ENCODE results near the gene JAKMIP2. TPM values are rescaled to one million over a fixed set of nuclear protein-coding genes. Genes with fewer than 3 reads are reported as not detected.

The JAKMIP2 gene
- total RNA-seq, 2 experiments from 2014 or later = 0.99 to 1.1 TPM

DNA sequence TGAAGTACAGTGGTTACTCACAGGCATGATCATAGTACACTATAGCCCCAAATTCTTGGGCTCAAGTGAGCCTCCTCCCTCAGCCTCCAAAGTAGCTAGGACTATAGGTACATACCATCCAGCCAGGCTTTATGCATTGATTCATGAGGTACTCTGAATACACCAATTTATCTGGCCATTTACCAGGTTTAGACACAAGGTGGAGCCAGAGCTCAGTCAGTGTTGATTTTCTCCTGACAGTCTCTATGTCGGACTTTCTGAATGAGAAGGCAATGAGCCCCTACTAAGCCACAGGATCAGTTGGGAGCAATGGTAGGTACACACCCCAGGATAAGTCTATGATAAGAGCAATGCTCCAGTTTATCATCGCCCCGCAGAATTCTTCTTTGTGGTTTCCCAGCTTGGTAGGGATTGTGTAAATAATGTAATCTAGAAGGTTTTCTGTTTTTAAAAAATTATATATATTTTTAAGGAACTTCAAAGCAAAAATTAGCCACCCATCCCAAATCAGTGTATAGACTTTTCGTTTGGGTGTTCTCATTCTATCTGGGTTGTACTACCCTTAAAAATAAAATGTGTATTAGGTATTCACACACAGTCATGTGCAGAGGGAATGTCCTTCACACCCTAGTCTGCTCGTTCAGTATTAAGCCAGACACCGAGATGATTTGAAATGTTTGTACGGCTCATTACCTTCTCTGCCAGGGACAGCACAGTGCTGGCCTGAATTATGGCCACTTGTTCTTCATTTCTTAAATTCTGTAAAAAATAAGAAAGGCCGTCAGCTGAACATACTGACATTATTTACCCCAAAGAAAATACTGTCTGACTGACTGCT is 154.3 kb downstream of the JAKMIP2 start:
- ChIA-PET CTCF (interaction anchor here (0.6 to 4.0 kb wide), 10 partner anchors 18 to 229 kb away, joined by 3 to 39 read pairs (median 3); no protein-coding TSS in a partner anchor), POLR2A (interaction anchor here (0.6 kb wide), 1 partner anchor 102 kb away, joined by 4 read pairs; no protein-coding TSS in a partner anchor)
- Mint-ChIP-seq H3K36me3 (no peaks in the 10 kb centered on the region), H3K4me3 (no peak overlapping the region), H3K4me1 (ENCODE audit: low read depth) (no peaks in the 10 kb centered on the region), H3K27me3 (no peaks in the 10 kb centered on the region), H3K27ac (no peak overlapping the region), H3K9me3 (no peaks in the 10 kb centered on the region)
- intact Hi-C loops (cut with micrococcal nuclease) = no loop called here
- DNase-seq = peak; percentile 33

DNA sequence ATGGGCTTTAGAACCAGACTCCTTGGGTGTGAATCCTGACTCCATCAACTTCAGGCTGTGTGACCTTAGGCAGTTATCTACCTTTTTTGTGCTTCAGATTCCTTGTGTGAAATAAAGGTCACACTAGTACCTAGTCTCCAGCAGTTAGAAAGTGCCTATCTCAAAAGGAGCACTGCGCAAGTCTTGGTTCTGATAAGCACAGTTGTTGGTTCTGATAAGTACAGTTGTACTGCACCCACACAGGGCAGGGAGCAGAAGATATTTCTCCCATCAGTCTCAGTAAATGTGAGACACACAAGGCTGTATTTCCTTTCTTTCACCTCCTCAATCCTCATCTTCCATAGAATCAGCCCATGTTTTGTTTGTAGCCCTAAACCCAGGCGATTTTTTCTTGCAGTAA is 156.1 kb downstream of the JAKMIP2 start:
- no peak overlapping the region for H3K4me3 Mint-ChIP-seq
- ChIA-PET CTCF (no interaction called here), POLR2A (no interaction called here)
- no peaks in the 10 kb centered on the region for H3K36me3 Mint-ChIP-seq
- no peak for DNase-seq
- intact Hi-C loops (cut with micrococcal nuclease) = no loop called here
- no peaks in the 10 kb centered on the region for H3K4me1 Mint-ChIP-seq (ENCODE audit: low read depth)
- no peaks in the 10 kb centered on the region for H3K9me3 Mint-ChIP-seq
- no peaks in the 10 kb centered on the region for H3K27me3 Mint-ChIP-seq
- no peak overlapping the region for H3K27ac Mint-ChIP-seq

DNA sequence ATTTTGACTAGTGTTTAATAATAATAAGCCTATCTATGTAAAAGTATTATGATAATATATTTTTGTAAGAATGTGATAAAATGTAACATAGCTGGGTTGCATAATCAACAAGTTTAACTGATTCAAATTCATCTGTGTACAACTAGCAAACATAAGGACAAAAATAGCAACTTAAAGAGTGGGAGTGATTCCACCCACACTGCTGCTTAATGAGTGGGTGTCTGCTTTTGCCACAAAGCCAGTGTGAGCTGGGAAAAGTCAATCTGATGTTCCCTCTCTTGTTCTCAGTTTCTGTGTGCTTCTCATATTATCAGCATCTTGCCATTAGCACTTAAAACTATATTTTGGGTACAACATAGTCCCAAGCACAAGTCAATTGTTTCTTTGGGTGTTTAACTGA is 161.5 kb downstream of the JAKMIP2 start:
- no peaks in the 10 kb centered on the region for H3K36me3 Mint-ChIP-seq
- H3K27ac Mint-ChIP-seq = no peak overlapping the region
- no peak overlapping the region for H3K4me3 Mint-ChIP-seq
- no peaks in the 10 kb centered on the region for H3K4me1 Mint-ChIP-seq (ENCODE audit: low read depth)
- DNase-seq = no peak
- POLR2A ChIA-PET = interaction anchor here (0.6 kb wide), 1 partner anchor 275 kb away, joined by 3 read pairs; no protein-coding TSS in a partner anchor
- no peaks in the 10 kb centered on the region for H3K9me3 Mint-ChIP-seq
- intact Hi-C loops (cut with micrococcal nuclease) = no loop called here
- CTCF ChIA-PET = no interaction called here
- no peaks in the 10 kb centered on the region for H3K27me3 Mint-ChIP-seq

DNA sequence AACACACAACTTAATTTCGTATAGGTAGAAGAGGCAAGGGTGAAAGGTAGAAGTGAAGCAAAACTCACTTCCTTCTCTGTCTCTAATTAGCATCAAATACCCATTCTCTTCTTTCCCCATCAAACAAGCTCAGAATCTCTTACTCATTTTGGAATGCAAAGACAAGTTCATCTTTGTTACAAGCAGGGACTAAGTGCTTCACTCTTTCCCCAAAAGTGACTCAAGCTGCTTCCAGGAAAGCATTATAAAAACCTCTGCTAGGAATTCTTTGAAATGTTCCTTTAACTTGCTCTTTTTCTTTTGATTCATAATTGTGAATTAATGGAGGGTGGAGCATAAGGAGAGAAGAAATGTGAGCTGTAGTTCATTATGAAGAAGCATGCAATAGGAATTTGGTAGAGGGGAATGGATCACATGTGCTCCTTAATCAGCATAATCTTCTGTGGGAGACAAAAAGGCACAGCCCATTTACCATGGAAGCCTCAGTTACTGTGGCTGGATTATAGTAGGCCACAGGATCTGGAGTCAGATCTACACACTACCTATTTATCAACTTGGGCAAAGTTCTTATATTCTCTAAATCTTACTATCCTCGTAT is 163.1 kb downstream of the JAKMIP2 start:
- ChIA-PET CTCF (no interaction called here), POLR2A (no interaction called here)
- DNase-seq = no peak
- H3K9me3 Mint-ChIP-seq = no peaks in the 10 kb centered on the region
- no peaks in the 10 kb centered on the region for H3K4me1 Mint-ChIP-seq (ENCODE audit: low read depth)
- intact Hi-C loops (cut with micrococcal nuclease) = no loop called here
- H3K27me3 Mint-ChIP-seq = no peaks in the 10 kb centered on the region
- H3K36me3 Mint-ChIP-seq = no peaks in the 10 kb centered on the region
- no peak overlapping the region for H3K27ac Mint-ChIP-seq
- no peak overlapping the region for H3K4me3 Mint-ChIP-seq

DNA sequence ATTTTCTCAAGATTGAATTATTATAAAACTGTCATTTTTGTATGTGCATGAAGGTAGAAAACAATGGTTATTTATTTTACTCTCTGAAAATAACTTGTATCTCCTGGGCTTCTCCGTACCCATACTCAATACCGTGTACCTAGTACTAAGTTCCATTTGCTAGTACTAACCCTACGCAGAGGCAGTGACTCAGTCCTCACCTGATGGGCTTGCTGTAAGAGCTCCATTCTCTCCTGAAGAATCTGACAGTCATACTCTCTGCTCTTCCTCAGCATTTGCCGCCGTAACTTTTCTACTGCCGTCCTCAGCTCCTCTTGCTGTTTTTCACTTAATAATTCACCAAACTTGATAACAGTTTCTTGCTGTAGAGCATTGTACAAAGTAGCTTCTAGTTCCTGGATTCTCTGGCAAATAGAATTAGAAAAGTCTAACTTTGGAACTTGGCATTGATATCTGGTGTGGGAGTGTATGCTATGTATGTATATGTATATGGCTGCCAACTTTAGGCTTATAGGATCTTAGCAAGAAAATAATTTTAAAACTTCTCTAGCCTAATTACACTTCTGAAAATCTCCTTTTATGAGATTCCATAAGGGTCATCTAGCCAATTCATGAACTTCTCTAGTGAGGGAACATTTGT is 164.7 kb downstream of the JAKMIP2 start:
- no peak overlapping the region for H3K4me3 Mint-ChIP-seq
- no peaks in the 10 kb centered on the region for H3K36me3 Mint-ChIP-seq
- no peaks in the 10 kb centered on the region for H3K4me1 Mint-ChIP-seq (ENCODE audit: low read depth)
- intact Hi-C loops (cut with micrococcal nuclease) = no loop called here
- H3K27me3 Mint-ChIP-seq = no peaks in the 10 kb centered on the region
- no peaks in the 10 kb centered on the region for H3K9me3 Mint-ChIP-seq
- no peak overlapping the region for H3K27ac Mint-ChIP-seq
- no peak for DNase-seq
- ChIA-PET CTCF (no interaction called here), POLR2A (no interaction called here)

DNA sequence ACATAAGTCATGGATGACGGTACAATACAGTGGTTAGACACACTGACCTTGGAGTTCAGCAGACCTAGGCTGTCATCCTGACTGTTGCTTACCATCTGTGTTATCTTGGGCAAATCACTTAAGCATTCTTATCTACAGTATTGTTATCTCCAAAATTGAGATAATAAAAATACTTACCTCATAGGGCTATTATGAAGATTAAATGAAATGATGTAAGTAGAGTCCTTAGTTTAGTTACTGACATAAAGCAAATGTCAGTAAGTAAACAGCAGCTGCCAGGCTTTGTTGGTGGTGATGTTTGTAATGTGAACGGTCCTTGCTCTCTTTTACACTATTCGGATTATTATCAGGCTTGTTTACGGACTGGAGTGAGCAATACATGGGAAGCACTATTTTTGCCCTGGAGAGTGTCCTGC is 165.3 kb downstream of the JAKMIP2 start:
- CTCF ChIA-PET = no interaction called here
- Mint-ChIP-seq H3K4me1 (ENCODE audit: low read depth) (no peaks in the 10 kb centered on the region), H3K27ac (no peak overlapping the region), H3K36me3 (no peaks in the 10 kb centered on the region), H3K9me3 (no peaks in the 10 kb centered on the region), H3K27me3 (no peaks in the 10 kb centered on the region), H3K4me3 (no peak overlapping the region)
- no peak for DNase-seq
- POLR2A ChIA-PET = no interaction called here
- intact Hi-C loops (cut with micrococcal nuclease) = no loop called here

DNA sequence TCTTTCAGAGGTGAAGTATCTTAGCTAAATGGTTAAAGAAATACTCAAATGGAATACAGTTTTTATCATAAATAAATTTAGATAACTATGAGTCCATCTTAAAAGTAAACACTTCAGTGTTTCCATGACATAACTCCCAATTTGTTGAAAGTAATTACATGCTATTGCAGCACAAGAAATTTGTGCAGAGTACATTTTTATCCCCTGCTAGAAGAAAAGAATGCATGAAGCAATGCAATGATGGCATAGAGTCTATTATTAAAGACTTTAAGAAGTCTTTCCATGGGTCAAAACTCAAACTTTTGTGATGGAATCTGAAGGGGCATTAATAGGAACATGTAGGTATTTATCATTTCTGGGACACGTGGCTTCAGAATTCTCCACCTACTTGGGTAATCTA is 166.1 kb downstream of the JAKMIP2 start:
- H3K4me1 Mint-ChIP-seq (ENCODE audit: low read depth) = no peaks in the 10 kb centered on the region
- no peak overlapping the region for H3K4me3 Mint-ChIP-seq
- no peaks in the 10 kb centered on the region for H3K36me3 Mint-ChIP-seq
- no peak overlapping the region for H3K27ac Mint-ChIP-seq
- POLR2A ChIA-PET = no interaction called here
- no peak for DNase-seq
- CTCF ChIA-PET = no interaction called here
- H3K27me3 Mint-ChIP-seq = no peaks in the 10 kb centered on the region
- intact Hi-C loops (cut with micrococcal nuclease) = no loop called here
- H3K9me3 Mint-ChIP-seq = no peaks in the 10 kb centered on the region

DNA sequence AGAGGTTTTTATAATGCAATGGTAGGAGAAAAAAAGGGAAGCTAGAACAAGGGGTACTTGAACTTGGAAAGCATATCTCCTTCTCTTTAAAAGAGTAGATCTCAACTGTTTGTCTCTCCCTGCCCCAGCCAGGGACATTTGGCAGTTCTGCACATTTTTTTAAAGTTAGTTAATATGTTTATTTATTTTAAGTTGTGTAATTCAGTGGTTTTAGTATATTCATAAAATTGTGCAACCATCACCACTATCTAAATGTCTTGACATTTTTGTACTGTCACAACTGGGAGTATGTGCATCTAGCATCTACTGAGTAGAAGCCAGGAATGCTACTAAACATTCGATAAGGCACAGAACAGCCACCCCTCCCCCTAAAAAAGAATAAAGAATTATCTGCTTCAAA is 169.2 kb downstream of the JAKMIP2 start:
- Mint-ChIP-seq H3K27ac (no peak overlapping the region), H3K27me3 (no peaks in the 10 kb centered on the region), H3K4me3 (no peak overlapping the region), H3K9me3 (no peaks in the 10 kb centered on the region), H3K4me1 (ENCODE audit: low read depth) (no peaks in the 10 kb centered on the region), H3K36me3 (no peaks in the 10 kb centered on the region)
- ChIA-PET CTCF (no interaction called here), POLR2A (no interaction called here)
- intact Hi-C loops (cut with micrococcal nuclease) = no loop called here
- no peak for DNase-seq

DNA sequence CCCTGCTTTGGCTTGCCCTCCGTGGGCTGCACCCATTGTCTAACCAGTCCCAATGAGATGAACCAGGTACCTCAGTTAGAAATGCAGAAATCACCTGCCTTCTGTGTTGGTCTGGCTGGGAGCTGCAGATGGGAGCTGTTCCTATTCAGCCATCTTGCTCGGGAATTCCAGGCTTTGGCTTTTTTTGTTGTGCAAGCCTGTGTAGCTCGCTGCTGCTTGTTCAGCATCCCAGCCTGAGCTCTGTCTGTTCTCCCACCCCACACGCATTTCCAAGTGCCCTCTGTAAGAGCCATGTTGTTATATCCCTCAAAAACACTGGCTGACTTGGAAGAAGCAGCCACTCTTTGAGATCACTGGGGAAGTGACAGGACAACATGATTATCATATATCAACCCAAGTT is 171.0 kb downstream of the JAKMIP2 start:
- intact Hi-C loops (cut with micrococcal nuclease) = no loop called here
- H3K27ac Mint-ChIP-seq = no peak overlapping the region

DNA sequence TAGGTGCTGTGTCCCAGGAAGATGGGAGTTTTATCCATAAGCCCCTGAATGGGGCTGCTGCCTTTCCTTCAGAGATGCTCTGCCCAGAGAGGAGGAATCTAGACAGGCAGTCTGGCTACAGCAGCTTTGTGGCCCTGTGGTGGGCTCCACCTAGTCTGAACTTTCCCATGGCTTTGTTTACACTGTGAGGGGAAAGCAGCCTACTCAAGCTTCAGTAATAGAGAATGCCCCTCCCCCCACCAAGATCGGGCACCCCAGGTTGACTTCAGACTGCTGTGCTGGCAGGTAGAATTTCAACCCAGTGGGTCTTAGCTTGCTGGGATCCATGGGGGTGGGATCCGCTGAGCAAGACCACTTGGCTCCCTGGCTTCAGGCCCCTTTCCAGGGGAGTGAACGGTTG is 171.7 kb downstream of the JAKMIP2 start:
- no peaks in the 10 kb centered on the region for H3K9me3 Mint-ChIP-seq
- no peak overlapping the region for H3K27ac Mint-ChIP-seq
- ChIA-PET POLR2A (no interaction called here), CTCF (no interaction called here)
- H3K36me3 Mint-ChIP-seq = no peaks in the 10 kb centered on the region
- H3K27me3 Mint-ChIP-seq = no peaks in the 10 kb centered on the region
- H3K4me3 Mint-ChIP-seq = no peak overlapping the region
- intact Hi-C loops (cut with micrococcal nuclease) = no loop called here
- no peaks in the 10 kb centered on the region for H3K4me1 Mint-ChIP-seq (ENCODE audit: low read depth)
- no peak for DNase-seq

More for the DNA sequence above, 171.0 kb downstream of the JAKMIP2 start:
- no peaks in the 10 kb centered on the region for H3K27me3 Mint-ChIP-seq
- no peaks in the 10 kb centered on the region for H3K36me3 Mint-ChIP-seq
- CTCF ChIA-PET = no interaction called here
- H3K4me3 Mint-ChIP-seq = no peak overlapping the region
- no peaks in the 10 kb centered on the region for H3K4me1 Mint-ChIP-seq (ENCODE audit: low read depth)
- POLR2A ChIA-PET = no interaction called here
- no peaks in the 10 kb centered on the region for H3K9me3 Mint-ChIP-seq
- DNase-seq = no peak

DNA sequence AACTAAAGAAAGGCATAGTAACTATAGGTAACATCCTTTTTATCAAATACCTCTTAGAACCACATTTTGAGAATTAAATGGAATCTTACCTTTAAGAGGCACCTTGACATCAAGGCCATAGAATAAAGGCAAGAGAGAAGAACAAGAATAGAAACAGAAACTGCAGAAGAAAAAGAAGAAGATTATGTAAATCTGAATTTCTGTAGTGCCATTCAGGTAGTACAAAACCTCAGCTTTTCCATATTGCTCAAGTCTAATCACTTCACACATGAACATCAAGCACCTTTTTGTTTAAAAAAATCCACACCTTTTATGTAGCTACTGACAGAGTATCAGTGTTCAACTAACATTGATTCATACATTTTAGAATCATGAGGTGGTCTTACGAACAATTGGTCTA is 180.9 kb downstream of the JAKMIP2 start:
- Mint-ChIP-seq H3K36me3 (no peaks in the 10 kb centered on the region), H3K4me1 (ENCODE audit: low read depth) (no peaks in the 10 kb centered on the region), H3K27me3 (no peaks in the 10 kb centered on the region), H3K9me3 (no peaks in the 10 kb centered on the region), H3K27ac (no peak overlapping the region), H3K4me3 (no peak overlapping the region)
- intact Hi-C loops (cut with micrococcal nuclease) = no loop called here
- ChIA-PET POLR2A (no interaction called here), CTCF (no interaction called here)
- no peak for DNase-seq

DNA sequence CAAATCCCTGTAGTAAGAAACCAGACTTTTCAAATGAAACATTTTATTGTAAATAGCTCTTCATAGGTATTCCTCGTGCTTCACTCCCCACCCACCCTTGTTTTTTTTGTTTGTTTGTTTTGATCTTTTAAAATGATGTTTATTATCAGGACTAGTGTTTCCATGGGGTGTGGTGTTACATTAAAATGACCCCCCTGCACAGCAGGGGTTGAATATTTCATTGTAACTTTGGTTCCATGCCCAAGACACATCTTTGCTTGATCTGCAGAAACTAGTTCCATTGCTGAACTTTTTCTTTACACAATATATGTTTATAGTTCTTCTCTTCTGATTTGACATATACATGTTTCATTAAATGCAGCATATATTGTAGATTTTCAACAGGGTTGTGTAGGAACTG is 191.4 kb downstream of the JAKMIP2 start:
- no peak overlapping the region for H3K27ac Mint-ChIP-seq
- H3K36me3 Mint-ChIP-seq = no peaks in the 10 kb centered on the region
- no peaks in the 10 kb centered on the region for H3K27me3 Mint-ChIP-seq
- ChIA-PET POLR2A (no interaction called here), CTCF (no interaction called here)
- intact Hi-C loops (cut with micrococcal nuclease) = no loop called here
- DNase-seq = no peak
- H3K4me1 Mint-ChIP-seq (ENCODE audit: low read depth) = no peaks in the 10 kb centered on the region
- H3K9me3 Mint-ChIP-seq = no peaks in the 10 kb centered on the region
- no peak overlapping the region for H3K4me3 Mint-ChIP-seq

DNA sequence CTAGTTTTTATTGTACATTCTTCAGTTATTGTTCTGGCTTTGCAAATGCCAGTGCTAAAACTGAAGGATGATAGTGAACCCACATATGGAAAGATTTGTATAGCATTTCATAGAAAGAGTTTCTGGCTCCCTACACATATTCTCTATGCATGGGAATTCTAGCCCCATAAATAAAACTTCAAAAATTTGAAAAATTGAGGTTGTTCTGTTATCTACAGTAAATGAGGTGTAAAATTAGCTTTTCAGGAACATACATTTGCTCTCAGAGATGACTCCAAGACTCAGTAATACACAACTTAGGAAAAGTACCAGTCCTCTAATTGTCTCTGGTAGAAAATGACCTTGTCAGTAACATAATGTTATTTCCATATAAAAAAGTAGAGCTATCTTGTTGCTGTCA is 192.4 kb downstream of the JAKMIP2 start:
- intact Hi-C loops (cut with micrococcal nuclease) = no loop called here
- no peaks in the 10 kb centered on the region for H3K27me3 Mint-ChIP-seq
- H3K4me1 Mint-ChIP-seq (ENCODE audit: low read depth) = no peaks in the 10 kb centered on the region
- no peaks in the 10 kb centered on the region for H3K9me3 Mint-ChIP-seq
- H3K4me3 Mint-ChIP-seq = no peak overlapping the region
- CTCF ChIA-PET = interaction anchor here (0.7 kb wide), 1 partner anchor 136 kb away, joined by 3 read pairs; no protein-coding TSS in a partner anchor
- H3K36me3 Mint-ChIP-seq = no peaks in the 10 kb centered on the region
- POLR2A ChIA-PET = no interaction called here
- DNase-seq = no peak
- H3K27ac Mint-ChIP-seq = no peak overlapping the region

Measured in activated CD4-positive, alpha-beta memory T cell treated with anti-CD3 and anti-CD28 coated beads for 36 hours (primary cell).